Cardiac septum (tissue), 1 donor: ENCODE results near the gene NPL. TPM values are rescaled to one million over a fixed set of nuclear protein-coding genes. Genes with fewer than 3 reads are reported as not detected.

ENCODE experiments used
- DNase-seq: peaks from one replicate; pipeline ENCODE4 v3.0.0-alpha.2; 2020; ENCODE audit warnings: low spot score
- intact Hi-C: fragments of 100-400 bp; cut with DNase I; formaldehyde crosslinking; loops from one replicate; pipeline ENCODE4 v1.14.0; 2022
- long read RNA-seq: library from polyadenylated mRNA; unstranded; transcript quantifications from one replicate; pipeline ENCODE4 v2.0.0, GENCODE V29; 2021
- total RNA-seq: library from RNA; stranded (reverse); fragmentation: NEBNext Ultra II Directional; extraction: Animal tissue kit (Norgen Biotek cat#: 25700); gene quantifications from one replicate; pipeline ENCODE4 v1.2.1, GENCODE V29; 2021
- donor health status: DM: no; HTN: no; CAD: no.

The NPL gene
- total RNA-seq: 6.1 TPM
- long read RNA-seq, partial matches to known transcripts: 0 of 4 reads
- long read RNA-seq, other reads (novel, unspliced or antisense): 2 of 4 reads

- peak; percentile 95 for DNase-seq
- intact Hi-C loops: no loop called here
These were observed at the start of gene NPL for GRCh38 chr1:182789138-182790076. Gene NPL, plus strand, starts transcription at chr1:182789773. Its CDS starts 4,599 bp downstream, at chr1:182794372.

GRCh38 chr1:182740120-182740519 lies 49.5 kb upstream of the NPL start:
- DNase-seq: no peak
- intact Hi-C loops: no loop called here

GRCh38 chr1:182742780-182743179 lies 46.8 kb upstream of the NPL start:
- no peak for DNase-seq
- intact Hi-C loops: no loop called here

GRCh38 chr1:182752077-182752988 lies 37.2 kb upstream of the NPL start:
- no peak for DNase-seq

GRCh38 chr1:182754087-182754486 lies 35.5 kb upstream of the NPL start:
- no peak for DNase-seq
- intact Hi-C loops: no loop called here

More at GRCh38 chr1:182752077-182752988, 37.2 kb upstream of the NPL start:
- intact Hi-C loops: no loop called here

- DNase-seq: no peak
- intact Hi-C loops: no loop called here
These were observed 34.8 kb upstream of the NPL start for GRCh38 chr1:182754543-182755314.

GRCh38 chr1:182755632-182756031 lies 33.9 kb upstream of the NPL start:
- intact Hi-C loops: no loop called here
- DNase-seq: no peak

GRCh38 chr1:182756423-182756822 lies 33.1 kb upstream of the NPL start:
- intact Hi-C loops: no loop called here

GRCh38 chr1:182761396-182762395 lies 27.9 kb upstream of the NPL start:
- DNase-seq: no peak
- intact Hi-C loops: no loop called here

More at GRCh38 chr1:182756423-182756822, 33.1 kb upstream of the NPL start:
- DNase-seq: no peak

- DNase-seq: no peak
- intact Hi-C loops: no loop called here
These were observed 27.0 kb upstream of the NPL start for GRCh38 chr1:182762536-182762935.

GRCh38 chr1:182764029-182764727 lies 25.4 kb upstream of the NPL start:
- intact Hi-C loops: no loop called here
- DNase-seq: no peak

- DNase-seq: no peak
- intact Hi-C loops: no loop called here
These were observed 24.2 kb upstream of the NPL start for GRCh38 chr1:182765391-182765790.

GRCh38 chr1:182766050-182766449 lies 23.5 kb upstream of the NPL start:
- intact Hi-C loops: no loop called here
- DNase-seq: no peak

GRCh38 chr1:182766881-182767645 lies 22.5 kb upstream of the NPL start:
- no peak for DNase-seq
- intact Hi-C loops: no loop called here

GRCh38 chr1:182768963-182769362 lies 20.6 kb upstream of the NPL start:
- intact Hi-C loops: no loop called here
- no peak for DNase-seq

- no peak for DNase-seq
These were observed 19.3 kb upstream of the NPL start for GRCh38 chr1:182770232-182770631.

More at GRCh38 chr1:182770232-182770631, 19.3 kb upstream of the NPL start:
- intact Hi-C loops: no loop called here
